Measurements from ENCODE around the gene AOX1. TPM values are rescaled to one million over a fixed set of nuclear protein-coding genes. Genes with fewer than 3 reads are reported as not detected.

AOX1 gene
- total RNA-seq, 1 experiment from 2014 or later, result 0.71 TPM

DNA sequence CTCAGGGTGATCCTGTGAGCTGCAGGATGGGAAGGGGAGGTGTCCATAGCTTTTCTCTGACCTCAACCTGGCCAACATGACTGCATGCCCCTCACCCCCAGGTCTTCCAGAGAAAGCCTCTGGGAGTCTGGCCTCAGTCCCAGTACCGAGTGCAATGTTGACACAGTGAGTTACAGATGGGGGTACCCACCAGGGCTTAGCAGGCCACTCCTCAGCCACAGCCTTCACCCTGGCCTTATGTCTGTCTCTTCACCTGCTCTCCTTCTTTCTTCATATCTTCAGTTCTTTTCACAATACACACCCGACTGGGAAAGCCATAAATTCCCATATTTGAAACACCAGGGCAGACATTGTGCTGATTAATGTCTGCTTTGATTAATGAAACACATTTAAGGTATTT, 33.5 kb downstream of the AOX1 start (continued):
- TF ChIP-seq EGR1 (IDR thresholded peaks at IDR 0.05; ENCODE audit: low read depth) (no peak), JUND (IDR thresholded peaks at IDR 0.05) (no peak), ELF1 (IDR thresholded peaks at IDR 0.05; ENCODE audit: borderline replicate concordance, low read depth) (no peak), EZH2 (IDR thresholded peaks at IDR 0.05) (no peak)
- TF ChIP-seq, protein P1, sequence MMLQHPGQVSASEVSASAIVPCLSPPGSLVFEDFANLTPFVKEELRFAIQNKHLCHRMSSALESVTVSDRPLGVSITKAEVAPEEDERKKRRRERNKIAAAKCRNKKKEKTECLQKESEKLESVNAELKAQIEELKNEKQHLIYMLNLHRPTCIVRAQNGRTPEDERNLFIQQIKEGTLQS (IDR thresholded peaks at IDR 0.05), result no peak

DNA sequence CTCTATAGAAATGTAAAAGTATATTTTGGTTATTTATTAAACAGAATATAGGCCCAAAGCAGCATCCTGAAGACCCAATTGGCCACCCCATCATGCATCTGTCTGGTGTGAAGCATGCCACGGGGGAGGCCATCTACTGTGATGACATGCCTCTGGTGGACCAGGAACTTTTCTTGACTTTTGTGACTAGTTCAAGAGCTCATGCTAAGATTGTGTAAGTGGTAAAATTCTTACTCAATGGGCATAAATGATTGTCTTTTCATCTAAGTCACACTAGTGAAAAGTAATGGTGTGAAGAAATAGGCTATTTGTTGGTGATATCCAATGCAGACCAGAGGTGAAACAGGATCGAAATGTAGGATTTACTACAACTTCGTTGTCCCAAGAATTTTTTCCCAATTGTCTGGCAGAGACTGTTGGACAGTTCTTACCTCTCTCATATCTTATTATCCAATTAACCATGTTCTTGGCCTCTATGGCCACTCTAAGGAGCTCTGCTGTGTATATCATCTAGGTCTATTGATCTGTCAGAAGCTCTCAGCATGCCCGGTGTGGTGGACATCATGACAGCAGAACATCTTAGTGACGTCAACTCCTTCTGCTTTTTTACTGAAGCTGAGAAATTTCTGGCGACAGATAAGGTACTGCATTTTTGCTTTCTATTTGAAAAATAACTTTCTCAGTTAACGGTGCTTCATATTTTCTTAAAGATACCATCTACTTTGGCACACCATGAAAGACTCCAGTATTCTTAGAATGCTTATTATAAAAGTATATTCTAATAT, 35.0 kb downstream of the AOX1 start:
- Histone ChIP-seq H3K9ac (ENCODE audit: low read length) (no peak overlapping the region), H3K27me3 (ENCODE audit: insufficient read depth, low read length) (no peaks in the 10 kb centered on the region), H3K4me1 (ENCODE audit: control insufficient read depth in 1 of 2, insufficient read depth in 2 of 2, low read length in 2 of 2) (no peaks in the 10 kb centered on the region), H3K4me2 (ENCODE audit: low read length) (no peak overlapping the region), H3K27ac (ENCODE audit: low read depth, low read length) (no peak overlapping the region), H3K79me2 (ENCODE audit: insufficient read depth, low read length) (no peaks in the 10 kb centered on the region), H3K4me3 (replicated peaks in 1 of 2; ENCODE audit: low read depth in 1 of 2, low read length in 2 of 2) (no peak overlapping the region), H3K36me3 (ENCODE audit: control insufficient read depth in 1 of 2, insufficient read depth in 2 of 2, low read length in 2 of 2) (no peaks in the 10 kb centered on the region), H3K9me3 (ENCODE audit: control insufficient read depth in 1 of 2, insufficient read depth in 1 of 2, low read depth in 1 of 2, low read length in 2 of 2) (no peaks in the 10 kb centered on the region), H4K20me1 (ENCODE audit: insufficient read depth) (no peaks in the 10 kb centered on the region), H2AFZ (ENCODE audit: low read depth, low read length, poor library complexity, severe bottlenecking) (no peak overlapping the region), H3K9me2 (ENCODE audit: insufficient read depth) (no peaks in the 10 kb centered on the region)
- BruUV-seq (replicated peaks), result no TSS peak
- ATAC-seq, result no peak
- intact Hi-C loops (cut with micrococcal nuclease), result no loop called here
- no peak for DNase-seq (ENCODE audit: low read depth, low spot score)
- ChIA-PET CTCF (no interaction called here), RAD21 (ENCODE audit: low non-redundant PET in 1 of 2, low total read pairs in 2 of 2, uncharacterized antibody in 2 of 2, unreplicated experiment in 2 of 2) (no interaction called here), POLR2A (no interaction called here)
- TF ChIP-seq FOSL1 (IDR thresholded peaks at IDR 0.05; ENCODE audit: low read depth), result no peak
- TF ChIP-seq, protein P2, sequence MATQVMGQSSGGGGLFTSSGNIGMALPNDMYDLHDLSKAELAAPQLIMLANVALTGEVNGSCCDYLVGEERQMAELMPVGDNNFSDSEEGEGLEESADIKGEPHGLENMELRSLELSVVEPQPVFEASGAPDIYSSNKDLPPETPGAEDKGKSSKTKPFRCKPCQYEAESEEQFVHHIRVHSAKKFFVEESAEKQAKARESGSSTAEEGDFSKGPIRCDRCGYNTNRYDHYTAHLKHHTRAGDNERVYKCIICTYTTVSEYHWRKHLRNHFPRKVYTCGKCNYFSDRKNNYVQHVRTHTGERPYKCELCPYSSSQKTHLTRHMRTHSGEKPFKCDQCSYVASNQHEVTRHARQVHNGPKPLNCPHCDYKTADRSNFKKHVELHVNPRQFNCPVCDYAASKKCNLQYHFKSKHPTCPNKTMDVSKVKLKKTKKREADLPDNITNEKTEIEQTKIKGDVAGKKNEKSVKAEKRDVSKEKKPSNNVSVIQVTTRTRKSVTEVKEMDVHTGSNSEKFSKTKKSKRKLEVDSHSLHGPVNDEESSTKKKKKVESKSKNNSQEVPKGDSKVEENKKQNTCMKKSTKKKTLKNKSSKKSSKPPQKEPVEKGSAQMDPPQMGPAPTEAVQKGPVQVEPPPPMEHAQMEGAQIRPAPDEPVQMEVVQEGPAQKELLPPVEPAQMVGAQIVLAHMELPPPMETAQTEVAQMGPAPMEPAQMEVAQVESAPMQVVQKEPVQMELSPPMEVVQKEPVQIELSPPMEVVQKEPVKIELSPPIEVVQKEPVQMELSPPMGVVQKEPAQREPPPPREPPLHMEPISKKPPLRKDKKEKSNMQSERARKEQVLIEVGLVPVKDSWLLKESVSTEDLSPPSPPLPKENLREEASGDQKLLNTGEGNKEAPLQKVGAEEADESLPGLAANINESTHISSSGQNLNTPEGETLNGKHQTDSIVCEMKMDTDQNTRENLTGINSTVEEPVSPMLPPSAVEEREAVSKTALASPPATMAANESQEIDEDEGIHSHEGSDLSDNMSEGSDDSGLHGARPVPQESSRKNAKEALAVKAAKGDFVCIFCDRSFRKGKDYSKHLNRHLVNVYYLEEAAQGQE (IDR thresholded peaks at IDR 0.05; ENCODE audit: low read depth), result no peak
- TF ChIP-seq SRF (IDR thresholded peaks at IDR 0.05; ENCODE audit: low read depth), result no peak
- TF ChIP-seq EZH2 (IDR thresholded peaks at IDR 0.05), result no peak
- TF ChIP-seq, protein P3, sequence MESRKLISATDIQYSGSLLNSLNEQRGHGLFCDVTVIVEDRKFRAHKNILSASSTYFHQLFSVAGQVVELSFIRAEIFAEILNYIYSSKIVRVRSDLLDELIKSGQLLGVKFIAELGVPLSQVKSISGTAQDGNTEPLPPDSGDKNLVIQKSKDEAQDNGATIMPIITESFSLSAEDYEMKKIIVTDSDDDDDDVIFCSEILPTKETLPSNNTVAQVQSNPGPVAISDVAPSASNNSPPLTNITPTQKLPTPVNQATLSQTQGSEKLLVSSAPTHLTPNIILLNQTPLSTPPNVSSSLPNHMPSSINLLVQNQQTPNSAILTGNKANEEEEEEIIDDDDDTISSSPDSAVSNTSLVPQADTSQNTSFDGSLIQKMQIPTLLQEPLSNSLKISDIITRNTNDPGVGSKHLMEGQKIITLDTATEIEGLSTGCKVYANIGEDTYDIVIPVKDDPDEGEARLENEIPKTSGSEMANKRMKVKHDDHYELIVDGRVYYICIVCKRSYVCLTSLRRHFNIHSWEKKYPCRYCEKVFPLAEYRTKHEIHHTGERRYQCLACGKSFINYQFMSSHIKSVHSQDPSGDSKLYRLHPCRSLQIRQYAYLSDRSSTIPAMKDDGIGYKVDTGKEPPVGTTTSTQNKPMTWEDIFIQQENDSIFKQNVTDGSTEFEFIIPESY (IDR thresholded peaks at IDR 0.05; ENCODE audit: extremely low read depth, insufficient replicate concordance, low read length), result no peak
- TF ChIP-seq YY1 (IDR thresholded peaks at IDR 0.05; ENCODE audit: extremely low read depth, insufficient replicate concordance, low read depth, low read length), result no peak
- TF ChIP-seq ZFX (IDR thresholded peaks at IDR 0.05), result no peak
- no peak for TF ChIP-seq SP1 (IDR thresholded peaks at IDR 0.05; ENCODE audit: low read depth)
- TF ChIP-seq ELF1 (IDR thresholded peaks at IDR 0.05; ENCODE audit: borderline replicate concordance, low read depth), result no peak
- TF ChIP-seq EZH2phosphoT487 (IDR thresholded peaks at IDR 0.05; ENCODE audit: borderline replicate concordance), result no peak
- TF ChIP-seq ZNF274 (IDR thresholded peaks at IDR 0.05; ENCODE audit: low read depth, low read length), result no peak
- TF ChIP-seq, protein P4, sequence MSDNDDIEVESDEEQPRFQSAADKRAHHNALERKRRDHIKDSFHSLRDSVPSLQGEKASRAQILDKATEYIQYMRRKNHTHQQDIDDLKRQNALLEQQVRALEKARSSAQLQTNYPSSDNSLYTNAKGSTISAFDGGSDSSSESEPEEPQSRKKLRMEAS (IDR thresholded peaks at IDR 0.05), result no peak
- TF ChIP-seq POLR2A (IDR thresholded peaks at IDR 0.05; ENCODE audit: borderline replicate concordance, extremely low read depth, insufficient read depth, insufficient read length), result no peak
- TF ChIP-seq EGR1 (IDR thresholded peaks at IDR 0.05; ENCODE audit: low read depth), result no peak
- TF ChIP-seq, protein P5, sequence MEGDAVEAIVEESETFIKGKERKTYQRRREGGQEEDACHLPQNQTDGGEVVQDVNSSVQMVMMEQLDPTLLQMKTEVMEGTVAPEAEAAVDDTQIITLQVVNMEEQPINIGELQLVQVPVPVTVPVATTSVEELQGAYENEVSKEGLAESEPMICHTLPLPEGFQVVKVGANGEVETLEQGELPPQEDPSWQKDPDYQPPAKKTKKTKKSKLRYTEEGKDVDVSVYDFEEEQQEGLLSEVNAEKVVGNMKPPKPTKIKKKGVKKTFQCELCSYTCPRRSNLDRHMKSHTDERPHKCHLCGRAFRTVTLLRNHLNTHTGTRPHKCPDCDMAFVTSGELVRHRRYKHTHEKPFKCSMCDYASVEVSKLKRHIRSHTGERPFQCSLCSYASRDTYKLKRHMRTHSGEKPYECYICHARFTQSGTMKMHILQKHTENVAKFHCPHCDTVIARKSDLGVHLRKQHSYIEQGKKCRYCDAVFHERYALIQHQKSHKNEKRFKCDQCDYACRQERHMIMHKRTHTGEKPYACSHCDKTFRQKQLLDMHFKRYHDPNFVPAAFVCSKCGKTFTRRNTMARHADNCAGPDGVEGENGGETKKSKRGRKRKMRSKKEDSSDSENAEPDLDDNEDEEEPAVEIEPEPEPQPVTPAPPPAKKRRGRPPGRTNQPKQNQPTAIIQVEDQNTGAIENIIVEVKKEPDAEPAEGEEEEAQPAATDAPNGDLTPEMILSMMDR (IDR thresholded peaks at IDR 0.05 in 2 of 3, conservative IDR thresholded peaks at IDR 0.05 in 1 of 3; ENCODE audit: borderline replicate concordance in 1 of 3, insufficient read depth in 1 of 3, low read depth in 2 of 3, low read length in 2 of 3), result no peak
- no peak for TF ChIP-seq SIN3A (IDR thresholded peaks at IDR 0.05; ENCODE audit: low read depth)
